Cardiac muscle cell (in vitro differentiated cells and primary cell): ENCODE measurements around the gene DIDO1. TPM values are rescaled to one million over a fixed set of nuclear protein-coding genes. Genes with fewer than 3 reads are reported as not detected.

Experiments
- DNase-seq, 2 donors: peaks; one replicate each; pipeline versions ENCODE4 v3.0.0 to v3.0.0-alpha.2; 2010 to 2017; ENCODE audit warnings: low read depth in 1 of 2, low spot score in 1 of 2
- H3K27ac ChIP-seq: fragments of 200-600 bp; sonication (generic); 2 replicates; pipeline ENCODE4 v1.5.1; 2016
- H3K27me3 ChIP-seq: fragments of 200-600 bp; sonication (generic); 2 replicates; pipeline ENCODE4 v1.6.0; 2016; ENCODE audit warnings: control low read depth
- H3K36me3 ChIP-seq: fragments of 200-600 bp; sonication (generic); 2 replicates; pipeline ENCODE4 v1.5.1; 2016; ENCODE audit warnings: control low read depth
- H3K4me1 ChIP-seq: fragments of 200-600 bp; sonication (generic); 2 replicates; pipeline ENCODE4 v1.8.1; 2017; ENCODE audit warnings: low read depth, mild to moderate bottlenecking, mixed run types
- H3K4me3 ChIP-seq: fragments of 200-600 bp; sonication (generic); 2 replicates; pipeline ENCODE4 v1.5.1; 2016; ENCODE audit warnings: mild to moderate bottlenecking
- H3K9me3 ChIP-seq: fragments of 200-600 bp; sonication (generic); 2 replicates; pipeline ENCODE4 v1.5.1; 2017; ENCODE audit warnings: low read depth, mild to moderate bottlenecking, control low read depth
- CTCF ChIP-seq: IDR thresholded peaks from 2 replicates; pipeline ENCODE4 v1.5.1; 2012; ENCODE audit warnings: low read depth, mild to moderate bottlenecking, low read length
- polyA plus RNA-seq: library from polyadenylated mRNA; unstranded; fragments of >200 nt; fragmentation: Nextera tagmentation; extraction: Ambion mirVana; gene quantifications from 2 replicates; pipeline ENCODE4 v1.2.1, GENCODE V29; 2016
- total RNA-seq: library from RNA; depleted of rRNA; stranded (reverse); fragments of >200 nt; gene quantifications from 2 replicates; pipeline ENCODE4 v1.2.3, GENCODE V29; 2016

The DIDO1 gene
- total and polyA plus RNA-seq, 2 experiments from 2014 or later: 28.3 to 69.2 TPM

GRCh38 chr20:62885896-62886708, 40.2 kb downstream of the DIDO1 start:
- TF ChIP-seq CTCF: no peak
- DNase-seq: no peak
- peaks cover 33% of the 10 kb centered on the region for H3K36me3 ChIP-seq
- H3K4me3 ChIP-seq: no peak overlapping the region
- no peak overlapping the region for H3K27ac ChIP-seq
- H3K4me1 ChIP-seq: no peaks in the 10 kb centered on the region
- no peaks in the 10 kb centered on the region for H3K9me3 ChIP-seq
- no peaks in the 10 kb centered on the region for H3K27me3 ChIP-seq

GRCh38 chr20:62885046-62885895, 41.0 kb downstream of the DIDO1 start:
- no peaks in the 10 kb centered on the region for H3K4me1 ChIP-seq
- no peak for DNase-seq
- no peak overlapping the region for H3K27ac ChIP-seq
- no peak overlapping the region for H3K4me3 ChIP-seq
- no peak for TF ChIP-seq CTCF
- H3K9me3 ChIP-seq: no peaks in the 10 kb centered on the region
- peaks cover 25% of the 10 kb centered on the region for H3K36me3 ChIP-seq
- H3K27me3 ChIP-seq: no peaks in the 10 kb centered on the region

GRCh38 chr20:62884556-62884955, 41.7 kb downstream of the DIDO1 start:
- Histone ChIP-seq H3K36me3 (peaks cover 17% of the 10 kb centered on the region), H3K4me3 (no peak overlapping the region), H3K4me1 (no peaks in the 10 kb centered on the region), H3K27ac (no peak overlapping the region), H3K9me3 (no peaks in the 10 kb centered on the region), H3K27me3 (no peaks in the 10 kb centered on the region)
- DNase-seq: no peak
- no peak for TF ChIP-seq CTCF

GRCh38 chr20:62882426-62882825, 43.9 kb downstream of the DIDO1 start:
- Histone ChIP-seq H3K4me3 (no peak overlapping the region), H3K4me1 (no peaks in the 10 kb centered on the region), H3K27me3 (no peaks in the 10 kb centered on the region), H3K36me3 (peaks cover 5% of the 10 kb centered on the region), H3K9me3 (no peaks in the 10 kb centered on the region), H3K27ac (no peak overlapping the region)
- no peak for DNase-seq
- TF ChIP-seq CTCF: no peak

- Histone ChIP-seq H3K9me3 (no peaks in the 10 kb centered on the region), H3K36me3 (peaks cover 5% of the 10 kb centered on the region), H3K4me3 (no peak overlapping the region), H3K27me3 (no peaks in the 10 kb centered on the region), H3K27ac (no peak overlapping the region), H3K4me1 (no peaks in the 10 kb centered on the region)
- DNase-seq: no peak
- TF ChIP-seq CTCF: no peak
Measured at GRCh38 chr20:62881662-62882395, 44.5 kb downstream of the DIDO1 start.
